Left lobe of liver (tissue), 1 donor: Measurements from ENCODE around the gene MPZL2. TPM values are rescaled to one million over a fixed set of nuclear protein-coding genes. Genes with fewer than 3 reads are reported as not detected.

ENCODE experiments used
- total RNA-seq: library from RNA; stranded (reverse); gene quantifications from one replicate; pipeline ENCODE4 v1.2.1, GENCODE V29; 2021
- donor health status: DM: no; HTN: yes; CAD: no.

Gene MPZL2
- total RNA-seq, 1 donor from 2014 or later, result 18.6 TPM

Other genes with a start within 250 kb of the MPZL2 start
- not detected for gene TMPRSS4, start 187.2 kb downstream of the MPZL2 start, total RNA-seq
- 0.08 TPM for gene SMIM35, start 177.3 kb downstream of the MPZL2 start, total RNA-seq
- 0.20 TPM for gene SCN4B, start 111.5 kb downstream of the MPZL2 start, total RNA-seq
- gene SCN2B, start 87.7 kb downstream of the MPZL2 start, total RNA-seq, result not detected
- 1.9 TPM for gene JAML, start 39.3 kb downstream of the MPZL2 start, total RNA-seq
- gene MPZL3, start 11.9 kb downstream of the MPZL2 start, total RNA-seq, result 5.8 TPM
- gene CD3E, start 40.4 kb upstream of the MPZL2 start, total RNA-seq, result 1.5 TPM
- gene CD3D, start 78.4 kb upstream of the MPZL2 start, total RNA-seq, result 1.6 TPM
- gene CD3G, start 80.0 kb upstream of the MPZL2 start, total RNA-seq, result 0.23 TPM
- 22.8 TPM for gene UBE4A, start 95.3 kb upstream of the MPZL2 start, total RNA-seq
- 94.9 TPM for gene ATP5MG, start 137.3 kb upstream of the MPZL2 start, total RNA-seq
- gene KMT2A, start 172.2 kb upstream of the MPZL2 start, total RNA-seq, result 20.4 TPM